ENCODE measurements around the gene BRD8. TPM values are rescaled to one million over a fixed set of nuclear protein-coding genes. Genes with fewer than 3 reads are reported as not detected.
"Not testable (repeated sequence)": the region's sequence is repeated elsewhere in the genome, so short reads cannot be mapped to it uniquely, and the experiment has no call there.

The BRD8 gene
- total RNA-seq, 1 experiment from 2014 or later, result 104 TPM

DNA sequence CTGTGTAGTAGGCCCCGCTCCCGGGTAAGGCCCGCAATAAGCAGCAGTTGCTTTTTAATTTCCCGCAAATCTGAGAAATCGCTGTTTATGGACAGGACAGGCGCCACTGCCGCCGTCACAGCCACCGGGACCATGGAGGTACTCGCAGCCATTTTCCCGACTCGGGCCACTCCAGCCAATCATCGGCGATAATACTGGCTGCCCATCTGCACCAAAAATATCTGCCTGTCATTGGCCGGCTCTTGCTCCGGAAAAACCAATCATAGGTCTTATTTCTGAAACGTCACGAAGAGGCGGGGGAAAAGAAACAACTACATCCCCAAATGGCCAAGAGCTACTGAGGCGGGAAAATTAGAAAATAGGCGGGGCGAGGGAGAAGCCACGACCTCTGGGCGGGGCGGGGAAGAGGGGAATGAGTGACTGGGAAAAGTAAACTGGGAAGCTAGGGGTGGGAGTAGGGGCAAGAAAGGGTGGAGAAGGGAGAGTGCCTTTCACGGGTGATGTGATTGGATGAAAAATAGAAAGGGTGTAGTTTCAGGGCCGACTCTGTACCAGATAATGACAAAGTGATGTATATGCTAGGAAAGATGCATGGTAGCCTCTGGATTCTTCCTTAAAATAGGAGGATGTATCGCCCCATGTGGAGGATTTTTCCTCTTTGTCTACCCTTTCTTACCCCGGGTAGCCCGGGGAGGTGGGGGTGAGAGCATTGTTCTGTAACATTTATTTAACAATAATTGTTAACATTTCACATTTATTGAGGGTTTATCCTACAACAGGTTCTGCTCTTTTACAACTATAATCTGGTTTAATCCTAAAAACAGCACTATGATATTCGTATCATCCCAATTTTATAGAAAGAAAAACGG, 35.0 kb upstream of the BRD8 start, which contains the start of gene CDC23:
Gene CDC23 (minus strand): TSS at position 163 of the 869 bp plus-strand sequence. CDS start 11 bp downstream, at position 152.
- H3K27me3 ChIP-seq (replicated peaks; ENCODE audit: control insufficient read depth, insufficient read depth, low read length), result no peaks in the 10 kb centered on the region
- Mint-ChIP-seq H3K27ac (ENCODE audit: unreplicated experiment) (peak within 1 kb of the TSS; percentile 99), H3K27me3 (ENCODE audit: insufficient read depth, unreplicated experiment) (no peaks in the 10 kb centered on the region), H3K4me1 (ENCODE audit: low read depth, unreplicated experiment) (no peaks in the 10 kb centered on the region), H3K4me3 (ENCODE audit: unreplicated experiment) (peak within 1 kb of the TSS; percentile 99), H3K9me3 (ENCODE audit: unreplicated experiment) (no peaks in the 10 kb centered on the region), H3K36me3 (ENCODE audit: insufficient read depth, unreplicated experiment) (peaks cover 30% of the 10 kb centered on the region)
- H3K4me3 ChIP-seq (ENCODE audit: low read depth, low read length), result peak within 1 kb of the TSS; percentile 99
- no peaks in the 10 kb centered on the region for H3K9me3 ChIP-seq
- DNase-seq, result peak; percentile 96 to 97
- BruUV-seq (replicated peaks), result no TSS peak
- POLR2A ChIA-PET, result interaction anchor here (0.6 to 1.5 kb wide), 17 partner anchors 10 to 1225 kb away, joined by 3 to 12 read pairs (median 4); partner anchors contain the start of genes CDC25C, FAM53C, HSPA9 and KDM3B
- TF ChIP-seq, protein P1, sequence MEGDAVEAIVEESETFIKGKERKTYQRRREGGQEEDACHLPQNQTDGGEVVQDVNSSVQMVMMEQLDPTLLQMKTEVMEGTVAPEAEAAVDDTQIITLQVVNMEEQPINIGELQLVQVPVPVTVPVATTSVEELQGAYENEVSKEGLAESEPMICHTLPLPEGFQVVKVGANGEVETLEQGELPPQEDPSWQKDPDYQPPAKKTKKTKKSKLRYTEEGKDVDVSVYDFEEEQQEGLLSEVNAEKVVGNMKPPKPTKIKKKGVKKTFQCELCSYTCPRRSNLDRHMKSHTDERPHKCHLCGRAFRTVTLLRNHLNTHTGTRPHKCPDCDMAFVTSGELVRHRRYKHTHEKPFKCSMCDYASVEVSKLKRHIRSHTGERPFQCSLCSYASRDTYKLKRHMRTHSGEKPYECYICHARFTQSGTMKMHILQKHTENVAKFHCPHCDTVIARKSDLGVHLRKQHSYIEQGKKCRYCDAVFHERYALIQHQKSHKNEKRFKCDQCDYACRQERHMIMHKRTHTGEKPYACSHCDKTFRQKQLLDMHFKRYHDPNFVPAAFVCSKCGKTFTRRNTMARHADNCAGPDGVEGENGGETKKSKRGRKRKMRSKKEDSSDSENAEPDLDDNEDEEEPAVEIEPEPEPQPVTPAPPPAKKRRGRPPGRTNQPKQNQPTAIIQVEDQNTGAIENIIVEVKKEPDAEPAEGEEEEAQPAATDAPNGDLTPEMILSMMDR (IDR thresholded peaks at IDR 0.05; ENCODE audit: insufficient read depth in 1 of 2, low read depth in 1 of 2, low read length in 1 of 2, severe bottlenecking in 1 of 2, unreplicated experiment in 1 of 2), result no peak
- CTCF ChIA-PET, result interaction anchor here (0.8 to 1.9 kb wide), 5 partner anchors 9 to 149 kb away, joined by 3 to 15 read pairs (median 6); partner anchors contain the start of gene KDM3B
- intact Hi-C loops (cut with micrococcal nuclease; ENCODE audit: unreplicated experiment), result loop anchor here (1.0 to 5.0 kb wide), 4 partner anchors 9 to 119 kb away; partner anchors contain the start of genes CDC25C and KIF20A
- H3K36me3 ChIP-seq (ENCODE audit: control insufficient read depth, insufficient read depth, low read length), result peaks cover 2% of the 10 kb centered on the region; the same call in 1 of the 2 replicates
- no peaks in the 10 kb centered on the region for H3K4me1 ChIP-seq

DNA sequence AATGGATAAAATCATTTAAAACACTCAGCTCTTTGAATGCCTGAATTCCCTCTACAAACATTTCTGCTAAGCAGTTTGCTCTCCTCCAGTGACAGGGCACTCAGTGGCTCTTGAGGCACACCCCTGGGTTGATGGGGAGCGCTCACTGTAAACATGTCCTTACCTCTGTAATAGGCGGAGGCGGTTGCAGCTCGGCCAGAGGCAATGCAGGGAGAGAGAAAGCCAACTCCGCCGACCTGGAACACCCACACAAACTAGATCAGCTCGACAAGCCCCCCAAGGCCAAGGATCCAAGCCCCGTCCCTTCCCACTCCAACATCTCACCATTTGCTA, 34.4 kb upstream of the BRD8 start:
- no peaks in the 10 kb centered on the region for H3K9me3 Mint-ChIP-seq (ENCODE audit: unreplicated experiment)
- ChIA-PET POLR2A (interaction anchor here (1.0 to 1.5 kb wide), 6 partner anchors 11 to 363 kb away, joined by 3 to 12 read pairs (median 6); partner anchors contain the start of genes CDC25C, FAM53C and HSPA9), CTCF (interaction anchor here (1.7 to 1.9 kb wide), 2 partner anchors 70 to 139 kb away, joined by 11 to 15 read pairs; partner anchors contain the start of gene KDM3B)
- peaks cover 36% of the 10 kb centered on the region for H3K36me3 Mint-ChIP-seq (ENCODE audit: insufficient read depth, unreplicated experiment)
- H3K4me1 Mint-ChIP-seq (ENCODE audit: low read depth, unreplicated experiment), result no peaks in the 10 kb centered on the region
- TF ChIP-seq, protein P1 (IDR thresholded peaks at IDR 0.05; ENCODE audit: insufficient read depth in 1 of 2, low read depth in 1 of 2, low read length in 1 of 2, severe bottlenecking in 1 of 2, unreplicated experiment in 1 of 2), result no peak
- no peaks in the 10 kb centered on the region for H3K27me3 Mint-ChIP-seq (ENCODE audit: insufficient read depth, unreplicated experiment)
- peak overlapping the region; percentile 99 for H3K4me3 Mint-ChIP-seq (ENCODE audit: unreplicated experiment)
- Histone ChIP-seq H3K36me3 (ENCODE audit: control insufficient read depth, insufficient read depth, low read length) (peaks cover 2% of the 10 kb centered on the region; the same call in 1 of the 2 replicates), H3K4me1 (no peaks in the 10 kb centered on the region), H3K4me3 (ENCODE audit: low read depth, low read length) (peak overlapping the region; percentile 99), H3K9me3 (no peaks in the 10 kb centered on the region), H3K27me3 (replicated peaks; ENCODE audit: control insufficient read depth, insufficient read depth, low read length) (no peaks in the 10 kb centered on the region)
- TSS peak; percentile 72 for BruUV-seq (replicated peaks)
- intact Hi-C loops (cut with micrococcal nuclease; ENCODE audit: unreplicated experiment), result loop anchor here (1.0 to 5.0 kb wide), 4 partner anchors 10 to 120 kb away; partner anchors contain the start of genes CDC25C and KIF20A
- H3K27ac Mint-ChIP-seq (ENCODE audit: unreplicated experiment), result peak overlapping the region; percentile 99
- peak in 1 of 2 experiments; percentile 39 for DNase-seq

DNA sequence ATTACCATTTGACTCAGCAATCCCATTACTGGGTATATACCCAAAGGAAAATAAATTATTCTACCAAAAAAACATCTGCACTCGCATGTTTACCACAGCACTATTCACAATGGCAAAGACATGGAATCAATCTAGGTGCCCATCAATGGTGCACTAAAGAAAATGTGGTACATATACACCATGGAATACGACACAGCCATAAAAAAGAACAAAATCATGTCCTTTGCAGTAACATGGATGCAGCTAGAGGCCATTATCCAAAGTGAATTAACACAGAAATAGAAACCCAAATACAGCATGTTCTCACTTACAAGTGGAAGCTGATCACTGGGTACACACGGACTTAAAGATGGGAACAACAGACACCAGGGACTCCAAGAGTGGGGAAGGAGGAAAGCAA, 32.6 kb upstream of the BRD8 start:
- Mint-ChIP-seq H3K36me3 (ENCODE audit: insufficient read depth, unreplicated experiment) (peaks cover 36% of the 10 kb centered on the region), H3K27me3 (ENCODE audit: insufficient read depth, unreplicated experiment) (no peaks in the 10 kb centered on the region), H3K4me1 (ENCODE audit: low read depth, unreplicated experiment) (no peaks in the 10 kb centered on the region), H3K27ac (ENCODE audit: unreplicated experiment) (no peak overlapping the region), H3K9me3 (ENCODE audit: unreplicated experiment) (no peaks in the 10 kb centered on the region), H3K4me3 (ENCODE audit: unreplicated experiment) (peak overlapping the region; percentile 5)
- no peaks in the 10 kb centered on the region for H3K27me3 ChIP-seq (replicated peaks; ENCODE audit: control insufficient read depth, insufficient read depth, low read length)
- no TSS peak for BruUV-seq (replicated peaks)
- H3K4me1 ChIP-seq, result no peaks in the 10 kb centered on the region
- ChIA-PET CTCF (interaction anchor here (0.7 kb wide), 1 partner anchor 189 kb away, joined by 3 read pairs; no protein-coding TSS in a partner anchor), POLR2A (no interaction called here)
- intact Hi-C loops (cut with micrococcal nuclease; ENCODE audit: unreplicated experiment), result loop anchor here (5.0 kb wide), 1 partner anchor 121 kb away; the partner anchor contains the start of gene CDC25C
- H3K9me3 ChIP-seq, result no peaks in the 10 kb centered on the region
- peaks cover 2% of the 10 kb centered on the region; the same call in 1 of the 2 replicates for H3K36me3 ChIP-seq (ENCODE audit: control insufficient read depth, insufficient read depth, low read length)
- DNase-seq, result no peak
- TF ChIP-seq, protein P1 (IDR thresholded peaks at IDR 0.05; ENCODE audit: insufficient read depth in 1 of 2, low read depth in 1 of 2, low read length in 1 of 2, severe bottlenecking in 1 of 2, unreplicated experiment in 1 of 2), result no peak
- no peak overlapping the region for H3K4me3 ChIP-seq (ENCODE audit: low read depth, low read length)

DNA sequence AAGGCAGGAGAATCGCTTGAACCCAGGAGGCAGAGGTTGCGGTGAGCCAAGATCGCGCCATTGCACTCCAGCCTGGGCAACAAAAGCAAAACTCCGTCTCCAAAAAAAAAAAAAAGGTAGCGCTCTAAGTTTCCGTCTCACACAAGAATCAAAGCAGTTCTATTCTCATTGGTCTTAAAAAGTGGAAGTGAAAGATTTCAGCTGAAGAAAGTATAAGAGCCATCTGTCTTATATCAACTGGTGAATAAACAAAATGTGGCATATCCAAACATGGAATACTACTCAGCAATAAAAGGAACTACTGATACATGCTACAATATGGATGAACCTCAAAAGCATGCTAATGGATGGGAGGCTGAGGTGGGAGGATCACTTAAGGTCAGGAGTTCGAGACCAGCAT, 15.4 kb upstream of the BRD8 start:
- H3K4me1 ChIP-seq; H3K27ac Mint-ChIP-seq (ENCODE audit: unreplicated experiment); DNase-seq; H3K27me3 ChIP-seq (replicated peaks; ENCODE audit: control insufficient read depth, insufficient read depth, low read length); H3K9me3 Mint-ChIP-seq (ENCODE audit: unreplicated experiment); H3K36me3 ChIP-seq (ENCODE audit: control insufficient read depth, insufficient read depth, low read length); H3K4me1 Mint-ChIP-seq (ENCODE audit: low read depth, unreplicated experiment); H3K4me3 ChIP-seq (ENCODE audit: low read depth, low read length); intact Hi-C loops (cut with micrococcal nuclease; ENCODE audit: unreplicated experiment); CTCF ChIA-PET; H3K9me3 ChIP-seq; H3K27me3 Mint-ChIP-seq (ENCODE audit: insufficient read depth, unreplicated experiment); BruUV-seq (replicated peaks); POLR2A ChIA-PET; H3K4me3 Mint-ChIP-seq (ENCODE audit: unreplicated experiment): not testable (repeated sequence)
- peaks cover 77% of the 10 kb centered on the region for H3K36me3 Mint-ChIP-seq (ENCODE audit: insufficient read depth, unreplicated experiment)
